Measurements from ENCODE around the gene ARSI.

DNA sequence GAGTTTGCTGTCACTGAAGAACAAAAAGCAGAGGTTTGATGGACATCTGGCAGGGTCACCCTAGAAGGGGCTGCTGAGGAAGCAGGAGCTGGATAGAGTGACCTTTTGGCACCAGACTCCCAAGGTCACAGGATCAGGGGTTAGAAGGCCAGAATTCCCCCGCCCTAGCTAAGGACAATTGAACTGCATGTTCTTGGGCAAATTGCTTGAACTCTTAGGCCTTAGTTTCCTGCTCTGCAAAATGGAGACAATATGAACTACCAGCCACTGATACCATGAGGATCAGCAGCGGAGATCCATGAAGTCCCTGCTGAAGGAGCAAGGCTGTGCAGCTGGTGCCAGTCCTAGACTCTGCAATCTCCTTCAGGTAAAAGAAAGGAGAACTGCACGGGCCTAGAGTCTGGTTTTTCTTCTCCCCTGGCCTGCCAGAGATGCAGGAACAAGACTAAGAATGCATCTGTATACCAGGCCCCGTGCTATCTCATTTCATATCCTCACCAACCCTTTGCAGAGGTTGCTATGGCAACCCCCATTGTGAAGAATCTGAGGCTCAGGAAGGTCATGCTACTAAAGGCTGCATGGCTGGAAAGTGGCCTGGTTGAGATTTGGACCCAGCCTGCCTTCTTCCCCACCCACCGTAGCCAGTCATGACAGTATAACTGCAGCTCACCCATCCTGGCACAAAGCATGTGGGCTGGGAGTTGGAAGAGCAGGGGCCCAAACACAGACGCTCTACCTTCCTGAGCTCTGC is 46.9 kb downstream of the ARSI start:
- TF ChIP-seq, protein P1, sequence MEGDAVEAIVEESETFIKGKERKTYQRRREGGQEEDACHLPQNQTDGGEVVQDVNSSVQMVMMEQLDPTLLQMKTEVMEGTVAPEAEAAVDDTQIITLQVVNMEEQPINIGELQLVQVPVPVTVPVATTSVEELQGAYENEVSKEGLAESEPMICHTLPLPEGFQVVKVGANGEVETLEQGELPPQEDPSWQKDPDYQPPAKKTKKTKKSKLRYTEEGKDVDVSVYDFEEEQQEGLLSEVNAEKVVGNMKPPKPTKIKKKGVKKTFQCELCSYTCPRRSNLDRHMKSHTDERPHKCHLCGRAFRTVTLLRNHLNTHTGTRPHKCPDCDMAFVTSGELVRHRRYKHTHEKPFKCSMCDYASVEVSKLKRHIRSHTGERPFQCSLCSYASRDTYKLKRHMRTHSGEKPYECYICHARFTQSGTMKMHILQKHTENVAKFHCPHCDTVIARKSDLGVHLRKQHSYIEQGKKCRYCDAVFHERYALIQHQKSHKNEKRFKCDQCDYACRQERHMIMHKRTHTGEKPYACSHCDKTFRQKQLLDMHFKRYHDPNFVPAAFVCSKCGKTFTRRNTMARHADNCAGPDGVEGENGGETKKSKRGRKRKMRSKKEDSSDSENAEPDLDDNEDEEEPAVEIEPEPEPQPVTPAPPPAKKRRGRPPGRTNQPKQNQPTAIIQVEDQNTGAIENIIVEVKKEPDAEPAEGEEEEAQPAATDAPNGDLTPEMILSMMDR (conservative IDR thresholded peaks at IDR 0.05; ENCODE audit: low read length): no peak
- no peak for TF ChIP-seq EZH2phosphoT487 (IDR thresholded peaks at IDR 0.05; ENCODE audit: borderline replicate concordance, low read depth, low read length)

All from OCI-LY7 (cell line).